ENCODE data around the gene PGC.

DNA sequence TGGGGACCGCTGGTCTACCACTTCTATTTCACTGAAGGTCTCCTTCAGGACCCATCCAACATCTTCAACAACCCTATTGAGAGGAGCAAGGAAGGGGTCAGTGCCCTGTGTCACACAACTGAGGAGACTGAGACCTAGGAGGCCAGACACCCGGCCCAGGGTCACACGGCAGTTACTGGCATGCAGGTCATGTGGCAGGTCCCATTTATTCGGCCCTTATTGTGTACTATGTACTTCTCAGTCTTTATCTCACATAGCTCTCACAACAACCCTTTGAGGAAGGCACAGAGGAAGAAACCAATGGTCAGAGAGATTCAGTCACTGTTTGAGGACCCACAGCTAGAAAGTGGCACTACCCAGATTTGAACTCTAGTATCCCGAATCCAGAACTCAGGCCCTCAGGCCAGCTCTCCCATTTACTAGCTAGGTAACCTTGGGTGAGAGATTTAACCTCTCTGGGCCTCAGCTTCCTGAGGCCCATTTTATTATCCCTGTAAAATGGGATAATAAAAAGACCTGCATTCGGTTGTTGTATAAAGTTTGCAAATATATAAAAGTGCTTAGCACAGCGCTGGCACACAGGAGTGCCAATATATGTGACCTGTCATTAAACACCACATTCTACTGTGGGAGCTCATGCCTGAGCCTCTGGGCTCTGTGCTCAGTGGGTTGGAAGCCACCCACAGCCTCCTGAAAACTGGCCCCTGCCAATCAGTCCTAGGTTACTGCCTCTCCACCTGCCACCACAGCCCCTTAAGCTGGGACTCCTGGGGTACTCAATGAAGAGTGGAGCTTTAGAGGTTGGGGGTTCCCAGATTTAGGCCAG, 27.5 kb downstream of the PGC start:
- no peak for TF ChIP-seq POLR2AphosphoS5 (IDR thresholded peaks at IDR 0.05)
- TF ChIP-seq, protein P1, sequence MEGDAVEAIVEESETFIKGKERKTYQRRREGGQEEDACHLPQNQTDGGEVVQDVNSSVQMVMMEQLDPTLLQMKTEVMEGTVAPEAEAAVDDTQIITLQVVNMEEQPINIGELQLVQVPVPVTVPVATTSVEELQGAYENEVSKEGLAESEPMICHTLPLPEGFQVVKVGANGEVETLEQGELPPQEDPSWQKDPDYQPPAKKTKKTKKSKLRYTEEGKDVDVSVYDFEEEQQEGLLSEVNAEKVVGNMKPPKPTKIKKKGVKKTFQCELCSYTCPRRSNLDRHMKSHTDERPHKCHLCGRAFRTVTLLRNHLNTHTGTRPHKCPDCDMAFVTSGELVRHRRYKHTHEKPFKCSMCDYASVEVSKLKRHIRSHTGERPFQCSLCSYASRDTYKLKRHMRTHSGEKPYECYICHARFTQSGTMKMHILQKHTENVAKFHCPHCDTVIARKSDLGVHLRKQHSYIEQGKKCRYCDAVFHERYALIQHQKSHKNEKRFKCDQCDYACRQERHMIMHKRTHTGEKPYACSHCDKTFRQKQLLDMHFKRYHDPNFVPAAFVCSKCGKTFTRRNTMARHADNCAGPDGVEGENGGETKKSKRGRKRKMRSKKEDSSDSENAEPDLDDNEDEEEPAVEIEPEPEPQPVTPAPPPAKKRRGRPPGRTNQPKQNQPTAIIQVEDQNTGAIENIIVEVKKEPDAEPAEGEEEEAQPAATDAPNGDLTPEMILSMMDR (IDR thresholded peaks at IDR 0.05), result no peak
- TF ChIP-seq EP300 (IDR thresholded peaks at IDR 0.05), result no peak
- no peak for TF ChIP-seq POLR2A (IDR thresholded peaks at IDR 0.05)
